HepG2 (cell line): ENCODE results near the gene LMCD1. TPM values are rescaled to one million over a fixed set of nuclear protein-coding genes. Genes with fewer than 3 reads are reported as not detected.

ENCODE experiments used
- ATAC-seq: fragments of 200-7000 bp; cut with Tn5 transposase; 3 replicates; pipeline ENCODE4 v1.9.1; 2020; ENCODE audit warnings: mild to moderate bottlenecking, moderate library complexity
- BruUV-seq: library from RNA; stranded (reverse); fragments of 400-500 nt; replicated peaks from 2 replicates; lab custom pipeline; 2021; lab: Mats Ljungman, UMichigan
- CTCF ChIA-PET: fragments of 300-600 bp; formaldehyde crosslinking; extraction: SDS; loops from one replicate; lab custom pipeline; 2021; ENCODE audit warnings: low total read pairs, inconsistent platforms, low intra/inter-chr PET ratio; lab: Yijun Ruan, JAX
- POLR2A ChIA-PET: fragments of 350-600 bp; sonication (Branson Sonifier 250); formaldehyde crosslinking; loops from one replicate; lab custom pipeline; 2020; ENCODE audit warnings: antibody characterized with exemption, inconsistent platforms; lab: Yijun Ruan, JAX
- DNase-seq: peaks from one replicate; pipeline ENCODE4 v3.0.0-alpha.2; 2015; ENCODE audit warnings: low spot score
- FAIRE-seq: peaks from 3 replicates; lab custom pipeline; 2011; peaks lifted over from hg19 to GRCh38; lab: Jason Lieb, UNC
- H2AFZ ChIP-seq: one replicate; pipeline ENCODE4 v1.6.1; 2011; ENCODE audit warnings: low read length, inconsistent platforms
- H3K27ac ChIP-seq: fragments of 300-600 bp; 3 replicates; pipeline ENCODE4 v1.8.0; 2011; ENCODE audit warnings: mixed run types, mild to moderate bottlenecking, mixed read lengths, low read length, inconsistent platforms; ENCODE audit not compliant: insufficient read depth; ENCODE audit errors: extremely low read length
- H3K27me3 ChIP-seq, 2 experiments: fragments of 200-600 bp in 1 of 2; 2 replicates in 1 of 2; 3 replicates in 1 of 2; pipeline versions ENCODE4 v1.6.0 to v1.8.0; 2011; ENCODE audit warnings: low read length in 2 of 2, mild to moderate bottlenecking in 2 of 2, moderate library complexity in 2 of 2, inconsistent platforms in 1 of 2; ENCODE audit not compliant: insufficient read depth in 2 of 2, control insufficient read depth in 1 of 2
- H3K36me3 ChIP-seq, 2 experiments: fragments of 200-600 bp in 1 of 2; replicated peaks in 1 of 2; 2 replicates in 1 of 2; 3 replicates in 1 of 2; pipeline versions ENCODE4 v1.5.1 to v1.8.0; 2011; ENCODE audit warnings: low read length in 2 of 2, inconsistent platforms in 1 of 2; ENCODE audit not compliant: insufficient read depth in 2 of 2, control insufficient read depth in 1 of 2
- H3K4me1 ChIP-seq: 2 replicates; pipeline ENCODE4 v1.5.1; 2012; ENCODE audit warnings: low read length, inconsistent platforms; ENCODE audit not compliant: insufficient read depth
- H3K4me2 ChIP-seq: 2 replicates; pipeline ENCODE4 v1.6.0; 2011; ENCODE audit warnings: low read depth, low read length, inconsistent platforms
- H3K4me3 ChIP-seq, 3 experiments: fragments of 200-600 bp in 1 of 3; sonication (generic), shearing (Covaris generic) in 1 of 3; replicated peaks in 1 of 3; 2 replicates each; pipeline ENCODE4 v1.5.1; 2011 to 2016; ENCODE audit warnings: low read length in 3 of 3, inconsistent platforms in 2 of 3, low read depth in 2 of 3, mild to moderate bottlenecking in 2 of 3, control low read depth in 1 of 3, mixed read lengths in 1 of 3; ENCODE audit not compliant: insufficient read depth in 1 of 3
- H3K79me2 ChIP-seq: one replicate; pipeline ENCODE4 v1.6.1; 2011; ENCODE audit warnings: low read length, inconsistent platforms; ENCODE audit not compliant: insufficient read depth
- H3K9ac ChIP-seq: 2 replicates; pipeline ENCODE4 v1.6.0; 2011; ENCODE audit warnings: mild to moderate bottlenecking, low read depth, low read length, inconsistent platforms; ENCODE audit not compliant: insufficient read depth
- H3K9me3 ChIP-seq: 2 replicates; pipeline ENCODE4 v1.5.1; 2012; ENCODE audit warnings: mild to moderate bottlenecking, low read length
- H4K20me1 ChIP-seq: 2 replicates; pipeline ENCODE4 v1.6.0; 2011; ENCODE audit warnings: inconsistent platforms, mild to moderate bottlenecking, low read length, moderate library complexity; ENCODE audit not compliant: insufficient read depth
- ATF1 ChIP-seq: IDR thresholded peaks from 2 replicates; pipeline ENCODE4 v1.6.1; 2016; ENCODE audit warnings: mild to moderate bottlenecking, control low read depth
- ATF2 ChIP-seq: sonication (generic); formaldehyde crosslinking; IDR thresholded peaks from 2 replicates; pipeline ENCODE4 v1.4.0; 2020; ENCODE audit warnings: missing genetic modification reagents
- ATF7 ChIP-seq, 2 experiments: fragments of 450-650 bp in 1 of 2; sonication (generic) in 1 of 2; formaldehyde crosslinking in 1 of 2; IDR thresholded peaks; 2 replicates each; pipeline versions ENCODE4 v1.4.0 to v1.6.1; 2016 to 2020; ENCODE audit warnings: antibody characterized with exemption in 1 of 2, mild to moderate bottlenecking in 1 of 2, missing genetic modification reagents in 1 of 2
- CREB1 ChIP-seq, 2 experiments: fragments of 450-650 bp in 1 of 2; IDR thresholded peaks; 2 replicates each; pipeline ENCODE4 v1.6.1; 2016 to 2017; ENCODE audit warnings: control low read depth in 1 of 2, mild to moderate bottlenecking in 1 of 2, missing compliant biosample characterization in 1 of 2, missing genetic modification characterization in 1 of 2
- FOSL2 ChIP-seq: sonication (generic); formaldehyde crosslinking; IDR thresholded peaks from 2 replicates; pipeline ENCODE4 v1.4.0; 2020; ENCODE audit warnings: missing genetic modification reagents
- GATAD1 ChIP-seq: IDR thresholded peaks from 2 replicates; pipeline ENCODE4 v1.6.1; 2016; ENCODE audit warnings: missing genetic modification reagents, missing compliant biosample characterization
- NR2F1 ChIP-seq, 2 experiments: fragments of 450-650 bp in 1 of 2; formaldehyde crosslinking in 1 of 2; IDR thresholded peaks; 2 replicates each; pipeline versions ENCODE4 v1.5.0 to v1.6.1; 2016 to 2020; ENCODE audit warnings: mild to moderate bottlenecking in 1 of 2, missing compliant biosample characterization in 1 of 2, missing genetic modification reagents in 1 of 2, moderate library complexity in 1 of 2
- ZBTB21 ChIP-seq: sonication (generic); formaldehyde crosslinking; IDR thresholded peaks from 2 replicates; pipeline ENCODE4 v1.4.0; 2020; ENCODE audit warnings: missing genetic modification reagents
- ZNF317 ChIP-seq: sonication (generic); formaldehyde crosslinking; IDR thresholded peaks from 2 replicates; pipeline ENCODE4 v1.5.0; 2020; ENCODE audit warnings: mild to moderate bottlenecking, missing genetic modification reagents
- WGBS: methylation state at CpG from one replicate; pipeline ENCODE4 v1.1.6; 2017; ENCODE audit warnings: low lambda C conversion rate; 5-methylcytosine and 5-hydroxymethylcytosine counted together
- in situ Hi-C: cut with HindIII; loops from 2 replicates; pipeline ENCODE4 v1.10.0; 2017; ENCODE audit warnings: low pct_unique_long_range_greater_than_20kb; ENCODE audit not compliant: extremely low pct_ligation_motif_present
- intact Hi-C: fragments of 100-400 bp; cut with micrococcal nuclease; formaldehyde crosslinking; loops from one replicate; pipeline ENCODE4 v1.10.0; 2022; ENCODE audit not compliant: unreplicated experiment
- polyA plus RNA-seq, 8 experiments: library from polyadenylated mRNA; depleted of rRNA in 3 of 8; stranded (reverse) in 7 of 8; unstranded in 1 of 8; fragments of >200 nt; fragmentation: Illumina TruSeq in 4 of 8; extraction: Trizol in 4 of 8; gene quantifications; 2 replicates each; pipeline versions ENCODE4 v1.2.1 to v1.2.3, GENCODE V29; 2011 to 2016; ENCODE audit warnings: low read depth in 4 of 8, missing spikeins in 1 of 8, mixed read lengths in 1 of 8; ENCODE audit not compliant: insufficient read depth in 1 of 8
- total RNA-seq, 5 experiments: library from RNA; depleted of rRNA; stranded (reverse); fragments of >200 nt; fragmentation: Illumina TruSeq; extraction: Trizol; gene quantifications; 2 replicates each; pipeline ENCODE4 v1.2.3, GENCODE V29; 2016; ENCODE audit warnings: low read depth in 1 of 5
- TF ChIP-seq, protein P1 (sequence below): sonication (generic); formaldehyde crosslinking; IDR thresholded peaks from 2 replicates; pipeline ENCODE4 v1.4.0; 2020; ENCODE audit warnings: missing genetic modification reagents

The LMCD1 gene
- total and polyA plus RNA-seq, 2 of the 13 experiments (the other 11 are each of a cell fraction or from before 2014, with no cell fraction given): 6.2 to 7.1 TPM

DNA sequence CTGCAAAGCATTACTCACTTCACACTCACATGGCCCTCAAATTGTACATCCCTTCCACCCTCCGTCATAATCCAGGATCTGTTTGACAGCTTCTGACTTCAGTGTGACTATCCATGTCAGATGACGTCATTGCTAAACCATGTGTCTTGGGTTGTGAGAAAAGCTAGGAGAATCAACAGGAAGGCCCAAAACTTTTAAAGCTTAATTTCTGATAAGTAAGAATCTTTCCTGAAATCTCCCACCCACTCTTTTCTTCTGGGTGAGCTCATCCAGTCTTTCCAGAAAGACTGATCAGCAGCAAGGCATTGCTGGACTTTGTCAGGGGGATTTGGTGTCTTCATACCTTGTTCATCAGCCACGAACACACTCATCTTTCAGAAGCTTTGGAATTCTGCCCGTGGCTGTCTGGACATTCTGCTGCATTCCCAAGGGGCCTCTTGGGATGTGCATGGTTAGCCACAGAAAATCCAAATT lies 11.5 kb upstream of the LMCD1 start:
- in situ Hi-C loops (no loop called here), intact Hi-C loops (no loop called here)
- 0 out of 2 replicates have a peak, but pooled peaks have one; percentile 10 for TF ChIP-seq FOSL2
- no peak for TF ChIP-seq GATAD1 (CRISPR knock-in tag)
- TF ChIP-seq ATF2 (CRISPR knock-in tag): 0 out of 2 replicates have a peak, but pooled peaks have one; percentile 22
- TF ChIP-seq CREB1 (IDR thresholded peaks at IDR 0.05): peak; percentile 94
- TF ChIP-seq CREB1 (CRISPR knock-in tag; IDR thresholded peaks at IDR 0.05): 0 out of 2 replicates have a peak, but pooled peaks have one; percentile 25
- TF ChIP-seq NR2F1 (CRISPR knock-in tag; IDR thresholded peaks at IDR 0.05): no peak
- no peak for TF ChIP-seq ZNF317 (CRISPR knock-in tag)
- TF ChIP-seq, protein P1, sequence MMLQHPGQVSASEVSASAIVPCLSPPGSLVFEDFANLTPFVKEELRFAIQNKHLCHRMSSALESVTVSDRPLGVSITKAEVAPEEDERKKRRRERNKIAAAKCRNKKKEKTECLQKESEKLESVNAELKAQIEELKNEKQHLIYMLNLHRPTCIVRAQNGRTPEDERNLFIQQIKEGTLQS: peak; percentile 65; the same call in 1 of the 2 replicates
- TF ChIP-seq ATF7 (IDR thresholded peaks at IDR 0.05): peak; percentile 99
- TF ChIP-seq ATF7 (CRISPR knock-in tag; IDR thresholded peaks at IDR 0.05): no peak
- TF ChIP-seq ZBTB21 (CRISPR knock-in tag): peak; percentile 78; the same call in 1 of the 2 replicates
- 0 out of 2 replicates have a peak, but pooled peaks have one; percentile 16 for TF ChIP-seq ATF1 (CRISPR knock-in tag)
- POLR2A ChIA-PET: interaction anchor here (1.1 to 2.8 kb wide), 2 partner anchors 11 to 46 kb away, joined by 6 to 21 read pairs; partner anchors contain the start of gene LMCD1
- Histone ChIP-seq H3K9me3 (no peaks in the 10 kb centered on the region), H3K4me3 (no peak overlapping the region), H3K4me1 (peaks cover 61% of the 10 kb centered on the region), H3K9ac (0 out of 2 replicates have a peak overlapping the region, but pooled peaks have one; percentile 23), H3K27me3 (no peaks in the 10 kb centered on the region), H3K27ac (peak overlapping the region; percentile 36), H2AFZ (no peak overlapping the region), H4K20me1 (no peaks in the 10 kb centered on the region), H3K4me2 (0 out of 2 replicates have a peak overlapping the region, but pooled peaks have one; percentile 9), H3K79me2 (no peaks in the 10 kb centered on the region), H3K36me3 (no peaks in the 10 kb centered on the region)
- 26% methylated on average over 4 of the region's 4 CpGs for WGBS
- CTCF ChIA-PET: no interaction called here
- FAIRE-seq (peak; percentile 50), DNase-seq (peak; percentile 66), ATAC-seq (no peak)
- BruUV-seq: no TSS peak
